ENCODE results near the gene DPYSL3.

The DPYSL3 gene

GRCh38 chr5:147408980-147409379 is 100.9 kb downstream of the DPYSL3 start:
- no peak for DNase-seq (ENCODE audit: extremely low spot score)
- ChIA-PET CTCF (interaction anchor here (1.4 kb wide), 1 partner anchor 34 kb away, joined by 3 read pairs; no protein-coding TSS in a partner anchor), POLR2A (no interaction called here)
- no peak for TF ChIP-seq CTCF (IDR thresholded peaks at IDR 0.05; ENCODE audit: control extremely low read depth, extremely low read depth, low read depth, missing control alignments)

GRCh38 chr5:147407094-147407681 is 102.7 kb downstream of the DPYSL3 start:
- ChIA-PET CTCF (interaction anchor here (1.0 to 1.4 kb wide), 2 partner anchors 20 to 32 kb away, joined by 3 read pairs; no protein-coding TSS in a partner anchor), POLR2A (no interaction called here)
- TF ChIP-seq CTCF (IDR thresholded peaks at IDR 0.05; ENCODE audit: control extremely low read depth, extremely low read depth, low read depth, missing control alignments), result no peak
- no peak for DNase-seq (ENCODE audit: extremely low spot score)

GRCh38 chr5:147406636-147407035 is 103.2 kb downstream of the DPYSL3 start:
- ChIA-PET CTCF (interaction anchor here (1.0 to 1.1 kb wide), 2 partner anchors 15 to 21 kb away, joined by 3 to 7 read pairs; no protein-coding TSS in a partner anchor), POLR2A (no interaction called here)
- DNase-seq (ENCODE audit: extremely low spot score), result no peak
- no peak for TF ChIP-seq CTCF (IDR thresholded peaks at IDR 0.05; ENCODE audit: control extremely low read depth, extremely low read depth, low read depth, missing control alignments)

GRCh38 chr5:147404706-147405105 is 105.2 kb downstream of the DPYSL3 start:
- POLR2A ChIA-PET, result no interaction called here
- no peak for TF ChIP-seq CTCF (IDR thresholded peaks at IDR 0.05; ENCODE audit: control extremely low read depth, extremely low read depth, low read depth, missing control alignments)
- DNase-seq (ENCODE audit: extremely low spot score), result no peak
- CTCF ChIA-PET, result interaction anchor here (1.3 kb wide), 1 partner anchor 174 kb away, joined by 3 read pairs; no protein-coding TSS in a partner anchor

- TF ChIP-seq CTCF (IDR thresholded peaks at IDR 0.05; ENCODE audit: control extremely low read depth, extremely low read depth, low read depth, missing control alignments), result no peak
- DNase-seq (ENCODE audit: extremely low spot score), result peak; percentile 53
- CTCF ChIA-PET, result interaction anchor here (1.3 to 1.5 kb wide), 3 partner anchors 27 to 174 kb away, joined by 3 read pairs; no protein-coding TSS in a partner anchor
- POLR2A ChIA-PET, result no interaction called here
Observed at GRCh38 chr5:147403651-147404640, 105.9 kb downstream of the DPYSL3 start.

GRCh38 chr5:147400881-147401280 is 109.0 kb downstream of the DPYSL3 start:
- DNase-seq (ENCODE audit: extremely low spot score), result no peak
- POLR2A ChIA-PET, result no interaction called here

More at GRCh38 chr5:147400881-147401280, 109.0 kb downstream of the DPYSL3 start:
- TF ChIP-seq CTCF (IDR thresholded peaks at IDR 0.05; ENCODE audit: control extremely low read depth, extremely low read depth, low read depth, missing control alignments), result no peak
- CTCF ChIA-PET, result interaction anchor here (1.4 to 1.6 kb wide), 2 partner anchors 9 to 13 kb away, joined by 4 to 10 read pairs; no protein-coding TSS in a partner anchor

Measured in GM10248 (cell line).